Stimulated activated CD4-positive, alpha-beta T cell treated with anti-CD3 and anti-CD28 coated beads, Interleukin-4, amount 100 ng/mL, for 4 hours (primary cell): ENCODE results near the gene PHF10.
"Not testable (repeated sequence)": the region's sequence is repeated elsewhere in the genome, so short reads cannot be mapped to it uniquely, and the experiment has no call there.

ENCODE experiments used
- DNase-seq, 2 experiments: peaks; one replicate each; pipeline ENCODE4 v3.0.0-alpha.2; 2020

The PHF10 gene

GRCh38 chr6:169724494-169725124 lies at the start of gene PHF10:
Gene PHF10, minus strand, starts transcription at chr6:169724500. Its CDS starts 569 bp downstream, at chr6:169723931.
- peak; percentile 73 to 84 for DNase-seq

GRCh38 chr6:169766921-169767736 lies 42.8 kb upstream of the PHF10 start:
- no peak for DNase-seq

- DNase-seq: no peak
Observed at GRCh38 chr6:169766232-169766631, 41.9 kb upstream of the PHF10 start.

GRCh38 chr6:169765789-169766188 lies 41.5 kb upstream of the PHF10 start:
- not testable (repeated sequence) for DNase-seq

GRCh38 chr6:169763881-169764280 lies 39.6 kb upstream of the PHF10 start:
- DNase-seq: no peak

- no peak for DNase-seq
Observed at GRCh38 chr6:169763308-169763707, 39.0 kb upstream of the PHF10 start.

GRCh38 chr6:169755162-169755561 lies 30.9 kb upstream of the PHF10 start:
- no peak for DNase-seq

- DNase-seq: peak in 1 of 2 experiments; percentile 3
Observed at GRCh38 chr6:169752074-169752623, 27.8 kb upstream of the PHF10 start.

- peak; percentile 92 to 93 for DNase-seq
Observed at GRCh38 chr6:169751242-169752073, 27.2 kb upstream of the PHF10 start, which contains the start of the genes DYNLT2 and ERMARD. Gene DYNLT2, minus strand, starts transcription at chr6:169751572. Its CDS starts 114 bp downstream, at chr6:169751458. Gene ERMARD, plus strand, starts transcription at chr6:169751622. Its CDS starts 36 bp downstream, at chr6:169751658.

GRCh38 chr6:169746556-169746955 lies 22.3 kb upstream of the PHF10 start:
- DNase-seq: no peak

- no peak for DNase-seq
Observed at GRCh38 chr6:169745405-169745804, 21.1 kb upstream of the PHF10 start.

GRCh38 chr6:169741344-169741743 lies 17.0 kb upstream of the PHF10 start:
- DNase-seq: no peak

GRCh38 chr6:169738976-169739529 lies 14.8 kb upstream of the PHF10 start:
- DNase-seq: no peak

- DNase-seq: no peak
Observed at GRCh38 chr6:169738204-169738975, 14.1 kb upstream of the PHF10 start.

GRCh38 chr6:169729961-169730360 lies 5.7 kb upstream of the PHF10 start:
- no peak for DNase-seq

GRCh38 chr6:169726963-169727362 lies 2.7 kb upstream of the PHF10 start:
- no peak for DNase-seq

GRCh38 chr6:169726049-169726400 lies 1.7 kb upstream of the PHF10 start:
- DNase-seq: no peak

GRCh38 chr6:169725125-169726048 lies 1.1 kb upstream of the PHF10 start:
- DNase-seq: peak; percentile 5 to 9

GRCh38 chr6:169723991-169724493 lies 258 bp downstream of the PHF10 start:
- DNase-seq: peak; percentile 19 to 55

GRCh38 chr6:169723200-169723909 lies 945 bp downstream of the PHF10 start:
- peak; percentile 62 to 63 for DNase-seq
